ENCODE results near the gene TAF1D.

The TAF1D gene

DNA sequence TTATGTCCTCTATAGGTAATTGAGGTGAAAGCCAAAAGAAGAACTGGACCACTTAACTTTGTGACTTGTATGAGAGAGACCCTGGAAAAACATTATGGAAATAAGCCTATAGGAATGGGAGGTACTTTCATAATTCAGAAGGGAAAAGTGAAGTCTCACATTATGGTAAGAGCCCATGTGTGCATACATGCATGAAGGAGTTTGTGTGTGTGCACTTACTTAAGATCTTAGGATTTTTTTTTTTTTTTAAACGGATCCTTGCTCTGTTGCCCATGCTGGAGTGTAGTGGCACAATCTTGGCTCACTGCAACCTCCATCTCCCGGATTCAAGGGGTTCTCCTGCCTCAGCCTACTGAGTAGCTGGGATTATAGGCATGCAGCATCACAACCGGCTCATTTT is 16.0 kb upstream of the TAF1D start:
- Histone ChIP-seq H3K27me3 (ENCODE audit: low read length) (no peaks in the 10 kb centered on the region), H3K79me2 (ENCODE audit: insufficient read depth, low read length) (no peaks in the 10 kb centered on the region), H3K4me3 (ENCODE audit: insufficient read depth, low read length, poor library complexity, severe bottlenecking) (no peak overlapping the region), H3F3A (ENCODE audit: insufficient read depth) (0 out of 2 replicates have a peak, but pooled peaks cover 4% of the 10 kb centered on the region), H4K20me1 (ENCODE audit: low read depth, low read length) (no peaks in the 10 kb centered on the region), H3K9me3 (ENCODE audit: insufficient read depth, low read length) (no peaks in the 10 kb centered on the region), H3K9ac (ENCODE audit: low read length) (no peak overlapping the region), H3K4me2 (ENCODE audit: low read depth, low read length, poor library complexity, severe bottlenecking) (no peak overlapping the region), H3K9me2 (replicated peaks; ENCODE audit: insufficient read depth, low read length) (no peaks in the 10 kb centered on the region), H2AFZ (ENCODE audit: low read depth, low read length, severe bottlenecking) (no peak overlapping the region), H3K27ac (ENCODE audit: low read depth, low read length) (no peak overlapping the region), H3K36me3 (ENCODE audit: low read length) (peaks cover 4% of the 10 kb centered on the region; the same call in 1 of the 2 replicates)
- no peak for TF ChIP-seq EZH2phosphoT487 (conservative IDR thresholded peaks at IDR 0.05; ENCODE audit: low read length)
- TF ChIP-seq, protein P1, sequence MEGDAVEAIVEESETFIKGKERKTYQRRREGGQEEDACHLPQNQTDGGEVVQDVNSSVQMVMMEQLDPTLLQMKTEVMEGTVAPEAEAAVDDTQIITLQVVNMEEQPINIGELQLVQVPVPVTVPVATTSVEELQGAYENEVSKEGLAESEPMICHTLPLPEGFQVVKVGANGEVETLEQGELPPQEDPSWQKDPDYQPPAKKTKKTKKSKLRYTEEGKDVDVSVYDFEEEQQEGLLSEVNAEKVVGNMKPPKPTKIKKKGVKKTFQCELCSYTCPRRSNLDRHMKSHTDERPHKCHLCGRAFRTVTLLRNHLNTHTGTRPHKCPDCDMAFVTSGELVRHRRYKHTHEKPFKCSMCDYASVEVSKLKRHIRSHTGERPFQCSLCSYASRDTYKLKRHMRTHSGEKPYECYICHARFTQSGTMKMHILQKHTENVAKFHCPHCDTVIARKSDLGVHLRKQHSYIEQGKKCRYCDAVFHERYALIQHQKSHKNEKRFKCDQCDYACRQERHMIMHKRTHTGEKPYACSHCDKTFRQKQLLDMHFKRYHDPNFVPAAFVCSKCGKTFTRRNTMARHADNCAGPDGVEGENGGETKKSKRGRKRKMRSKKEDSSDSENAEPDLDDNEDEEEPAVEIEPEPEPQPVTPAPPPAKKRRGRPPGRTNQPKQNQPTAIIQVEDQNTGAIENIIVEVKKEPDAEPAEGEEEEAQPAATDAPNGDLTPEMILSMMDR (IDR thresholded peaks at IDR 0.05; ENCODE audit: insufficient read depth, low read length, poor library complexity, severe bottlenecking), result no peak

DNA sequence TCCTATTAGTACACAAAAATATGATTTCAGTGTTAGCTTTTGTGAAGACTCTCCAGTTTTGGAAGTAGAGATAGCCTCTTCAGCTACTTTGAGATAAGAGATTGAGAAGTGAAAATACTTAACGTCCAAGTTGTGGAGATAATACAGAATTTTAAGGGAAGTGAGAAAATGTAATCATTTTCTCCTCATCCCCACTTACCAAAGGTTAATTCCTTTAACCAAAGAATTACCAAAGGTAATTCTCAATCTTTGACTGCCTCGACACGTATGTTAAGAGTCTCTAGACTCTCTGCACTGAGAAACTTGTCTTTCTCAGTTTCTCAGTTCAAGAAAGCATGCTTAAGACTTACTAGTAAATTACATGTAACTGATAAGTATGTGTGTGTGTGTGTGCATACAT is 15.5 kb upstream of the TAF1D start:
- Histone ChIP-seq H3K9me3 (ENCODE audit: insufficient read depth, low read length) (no peaks in the 10 kb centered on the region), H3K27me3 (ENCODE audit: low read length) (no peaks in the 10 kb centered on the region), H3K9me2 (replicated peaks; ENCODE audit: insufficient read depth, low read length) (no peaks in the 10 kb centered on the region), H2AFZ (ENCODE audit: low read depth, low read length, severe bottlenecking) (no peak overlapping the region), H3K4me3 (ENCODE audit: insufficient read depth, low read length, poor library complexity, severe bottlenecking) (no peak overlapping the region), H3K36me3 (ENCODE audit: low read length) (peaks cover 4% of the 10 kb centered on the region; the same call in 1 of the 2 replicates), H3K9ac (ENCODE audit: low read length) (no peak overlapping the region), H3K4me2 (ENCODE audit: low read depth, low read length, poor library complexity, severe bottlenecking) (no peak overlapping the region), H4K20me1 (ENCODE audit: low read depth, low read length) (no peaks in the 10 kb centered on the region), H3K27ac (ENCODE audit: low read depth, low read length) (no peak overlapping the region), H3F3A (ENCODE audit: insufficient read depth) (0 out of 2 replicates have a peak, but pooled peaks cover 4% of the 10 kb centered on the region), H3K79me2 (ENCODE audit: insufficient read depth, low read length) (no peaks in the 10 kb centered on the region)
- no peak for TF ChIP-seq EZH2phosphoT487 (conservative IDR thresholded peaks at IDR 0.05; ENCODE audit: low read length)
- TF ChIP-seq, protein P1 (IDR thresholded peaks at IDR 0.05; ENCODE audit: insufficient read depth, low read length, poor library complexity, severe bottlenecking), result no peak

DNA sequence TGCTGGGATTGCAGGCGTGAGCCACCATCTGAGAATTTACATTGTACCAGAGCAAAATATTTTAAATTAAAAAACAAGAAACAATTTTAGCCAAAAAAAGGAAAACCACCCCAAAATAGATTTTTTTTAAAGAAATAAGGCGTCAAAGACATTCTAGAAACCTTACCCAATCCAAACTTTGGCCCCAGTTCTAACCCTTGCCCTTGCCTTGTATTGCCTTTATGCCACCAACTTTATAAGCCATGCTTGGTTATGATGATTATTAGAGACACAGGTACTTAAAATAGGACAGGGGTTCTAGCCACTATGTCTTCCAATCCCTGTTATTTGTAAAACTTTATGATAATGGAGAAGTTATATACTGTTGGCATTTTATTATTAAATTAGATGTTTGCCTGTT is 11.9 kb upstream of the TAF1D start:
- Histone ChIP-seq H3K36me3 (ENCODE audit: low read length) (peaks cover 8% of the 10 kb centered on the region; the same call in 1 of the 2 replicates), H3K9me3 (ENCODE audit: insufficient read depth, low read length) (no peaks in the 10 kb centered on the region), H3K4me3 (ENCODE audit: insufficient read depth, low read length, poor library complexity, severe bottlenecking) (no peak overlapping the region), H3K4me2 (ENCODE audit: low read depth, low read length, poor library complexity, severe bottlenecking) (no peak overlapping the region), H3K79me2 (ENCODE audit: insufficient read depth, low read length) (no peaks in the 10 kb centered on the region), H3K27ac (ENCODE audit: low read depth, low read length) (no peak overlapping the region), H3K9me2 (replicated peaks; ENCODE audit: insufficient read depth, low read length) (no peaks in the 10 kb centered on the region), H4K20me1 (ENCODE audit: low read depth, low read length) (no peaks in the 10 kb centered on the region), H3K27me3 (ENCODE audit: low read length) (no peaks in the 10 kb centered on the region), H3K9ac (ENCODE audit: low read length) (no peak overlapping the region), H3F3A (ENCODE audit: insufficient read depth) (0 out of 2 replicates have a peak, but pooled peaks cover 4% of the 10 kb centered on the region), H2AFZ (ENCODE audit: low read depth, low read length, severe bottlenecking) (no peak overlapping the region)
- TF ChIP-seq, protein P1 (IDR thresholded peaks at IDR 0.05; ENCODE audit: insufficient read depth, low read length, poor library complexity, severe bottlenecking), result no peak
- TF ChIP-seq EZH2phosphoT487 (conservative IDR thresholded peaks at IDR 0.05; ENCODE audit: low read length), result no peak
